Neural cell (in vitro differentiated cells): ENCODE results near the gene KRTAP10-3. TPM values are rescaled to one million over a fixed set of nuclear protein-coding genes. Genes with fewer than 3 reads are reported as not detected.
"Not testable (repeated sequence)": the region's sequence is repeated elsewhere in the genome, so short reads cannot be mapped to it uniquely, and the experiment has no call there.

Experiments used
- H2AFZ ChIP-seq: fragments of 200-600, 300-800 bp; sonication (generic), shearing (Covaris generic); 2 replicates; pipeline ENCODE4 v1.6.0; 2014; ENCODE audit warnings: low read depth, mild to moderate bottlenecking, antibody characterized with exemption, low read length, moderate library complexity
- H3F3A ChIP-seq: fragments of 200-600 bp; shearing (Covaris generic); 2 replicates; pipeline ENCODE4 v1.6.1; 2016; ENCODE audit warnings: mild to moderate bottlenecking, moderate library complexity, mixed read lengths, antibody characterized with exemption, low read length; ENCODE audit not compliant: insufficient read depth, poor library complexity, severe bottlenecking
- H3K27ac ChIP-seq: fragments of 200-600, 300-800 bp; sonication (generic), shearing (Covaris generic); 2 replicates; pipeline ENCODE4 v1.5.1; 2014; ENCODE audit warnings: mild to moderate bottlenecking, low read length, moderate library complexity
- H3K27me3 ChIP-seq: fragments of 300-800, 200-600 bp; sonication (generic), shearing (Covaris generic); 2 replicates; pipeline ENCODE4 v1.6.0; 2014; ENCODE audit warnings: mild to moderate bottlenecking, low read depth, low read length, moderate library complexity; ENCODE audit not compliant: insufficient read depth
- H3K36me3 ChIP-seq: fragments of 300-800, 200-600 bp; sonication (generic), shearing (Covaris generic); 2 replicates; pipeline ENCODE4 v1.5.1; 2014; ENCODE audit warnings: mild to moderate bottlenecking, antibody characterized with exemption, low read length, moderate library complexity; ENCODE audit not compliant: insufficient read depth
- H3K4me2 ChIP-seq: fragments of 300-800, 200-600 bp; sonication (generic), shearing (Covaris generic); 2 replicates; pipeline ENCODE4 v1.6.0; 2014; ENCODE audit warnings: mild to moderate bottlenecking, low read length
- H3K4me3 ChIP-seq: fragments of 300-800, 200-600 bp; sonication (generic), shearing (Covaris generic); 2 replicates; pipeline ENCODE4 v1.5.1; 2014; ENCODE audit warnings: mild to moderate bottlenecking, low read length, moderate library complexity
- H3K79me2 ChIP-seq: fragments of 200-600 bp; shearing (Covaris generic); replicated peaks from 2 replicates; pipeline ENCODE4 v1.6.0; 2014; ENCODE audit warnings: mild to moderate bottlenecking, low read length, moderate library complexity; ENCODE audit not compliant: insufficient read depth
- H3K9ac ChIP-seq: fragments of 300-800, 200-600 bp; sonication (generic), shearing (Covaris generic); 2 replicates; pipeline ENCODE4 v1.6.1; 2016; ENCODE audit warnings: mild to moderate bottlenecking, low read length, mixed read lengths
- H3K9me2 ChIP-seq: fragments of 200-600 bp; shearing (Covaris generic); 2 replicates; pipeline ENCODE4 v1.6.1; 2016; ENCODE audit warnings: mild to moderate bottlenecking, low read length, mixed read lengths; ENCODE audit not compliant: insufficient read depth
- H3K9me3 ChIP-seq: fragments of 200-600, 300-800 bp; sonication (generic), shearing (Covaris generic); 2 replicates; pipeline ENCODE4 v1.6.1; 2016; ENCODE audit warnings: mild to moderate bottlenecking, mixed run types, low read length, moderate library complexity, mixed read lengths
- H4K20me1 ChIP-seq: fragments of 200-600 bp; shearing (Covaris generic); 2 replicates; pipeline ENCODE4 v1.6.1; 2016; ENCODE audit warnings: mild to moderate bottlenecking, mixed run types; ENCODE audit not compliant: insufficient read depth
- EP300 ChIP-seq: fragments of 450-650 bp; conservative IDR thresholded peaks from 2 replicates; pipeline ENCODE4 v1.6.1; 2014; ENCODE audit warnings: antibody characterized with exemption, mild to moderate bottlenecking, moderate library complexity; ENCODE audit not compliant: poor library complexity, severe bottlenecking
- EZH2 ChIP-seq: fragments of 200-600, 300-800 bp; shearing (Covaris generic), sonication (generic); IDR thresholded peaks from 2 replicates; pipeline ENCODE4 v1.6.1; 2014; ENCODE audit warnings: antibody characterized with exemption, low read length, borderline replicate concordance, mild to moderate bottlenecking; ENCODE audit not compliant: insufficient read depth, poor library complexity, severe bottlenecking
- MXI1 ChIP-seq: fragments of 450-650 bp; conservative IDR thresholded peaks from 2 replicates; pipeline ENCODE4 v1.6.1; 2014; ENCODE audit warnings: antibody characterized with exemption, mild to moderate bottlenecking; ENCODE audit not compliant: poor library complexity, severe bottlenecking
- POLR2AphosphoS5 ChIP-seq: IDR thresholded peaks from 2 replicates; pipeline ENCODE4 v1.6.1; 2012
- RAD21 ChIP-seq: fragments of 450-650 bp; conservative IDR thresholded peaks from 2 replicates; pipeline ENCODE4 v1.6.1; 2014; ENCODE audit warnings: antibody characterized with exemption, mild to moderate bottlenecking, moderate library complexity
- SMC3 ChIP-seq: fragments of 450-650 bp; conservative IDR thresholded peaks from 2 replicates; pipeline ENCODE4 v1.6.1; 2014; ENCODE audit warnings: antibody characterized with exemption, mild to moderate bottlenecking, moderate library complexity; ENCODE audit not compliant: poor library complexity
- TAF1 ChIP-seq: IDR thresholded peaks from 2 replicates; pipeline ENCODE4 v1.6.1; 2012; ENCODE audit warnings: low read depth
- polyA plus RNA-seq: library from polyadenylated mRNA; depleted of rRNA; stranded (reverse); fragments of >200 nt; gene quantifications from 2 replicates; pipeline ENCODE4 v1.2.3, GENCODE V29; 2014
- TF ChIP-seq, protein P1 (sequence below): IDR thresholded peaks from 2 replicates; pipeline ENCODE4 v1.6.1; 2012; ENCODE audit warnings: borderline replicate concordance
- TF ChIP-seq, protein P2 (sequence below): fragments of 450-650 bp; IDR thresholded peaks from 2 replicates; pipeline ENCODE4 v1.5.1; 2014; ENCODE audit warnings: antibody characterized with exemption, mild to moderate bottlenecking, moderate library complexity; ENCODE audit not compliant: poor library complexity, severe bottlenecking

Gene KRTAP10-3
- polyA plus RNA-seq, 1 donor from 2014 or later = not detected

DNA sequence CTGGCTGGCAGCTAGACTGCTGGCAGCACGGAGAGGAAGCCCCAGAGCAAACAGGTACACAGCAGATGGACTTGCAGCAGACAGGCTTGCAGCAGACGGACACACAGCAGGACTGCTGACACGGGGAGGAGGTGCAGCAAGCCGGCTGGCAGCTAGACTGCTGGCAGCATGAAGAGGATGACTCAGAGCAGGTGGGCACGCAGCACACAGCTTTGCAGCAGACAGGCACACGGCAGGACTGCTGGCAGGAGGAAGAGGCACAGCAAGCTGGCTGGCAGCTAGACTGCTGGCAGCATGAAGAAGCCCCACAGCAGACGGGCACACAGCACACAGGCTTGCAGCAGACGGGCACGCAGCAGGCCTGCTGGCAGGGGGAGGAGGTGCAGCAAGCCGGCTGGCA, 7.8 kb downstream of the KRTAP10-3 start:
- Histone ChIP-seq H2AFZ (no peak overlapping the region), H4K20me1 (no peaks in the 10 kb centered on the region), H3K79me2 (no peaks in the 10 kb centered on the region), H3K9me2 (no peaks in the 10 kb centered on the region), H3K9me3 (no peaks in the 10 kb centered on the region), H3K4me2 (no peak overlapping the region), H3K9ac (no peak overlapping the region), H3F3A (no peaks in the 10 kb centered on the region), H3K27me3 (no peaks in the 10 kb centered on the region), H3K4me3 (no peak overlapping the region), H3K27ac (no peak overlapping the region), H3K36me3 (no peaks in the 10 kb centered on the region)
- TF ChIP-seq POLR2AphosphoS5 = no peak
- no peak for TF ChIP-seq TAF1
- TF ChIP-seq MXI1 = no peak
- TF ChIP-seq RAD21 = no peak
- TF ChIP-seq, protein P1, sequence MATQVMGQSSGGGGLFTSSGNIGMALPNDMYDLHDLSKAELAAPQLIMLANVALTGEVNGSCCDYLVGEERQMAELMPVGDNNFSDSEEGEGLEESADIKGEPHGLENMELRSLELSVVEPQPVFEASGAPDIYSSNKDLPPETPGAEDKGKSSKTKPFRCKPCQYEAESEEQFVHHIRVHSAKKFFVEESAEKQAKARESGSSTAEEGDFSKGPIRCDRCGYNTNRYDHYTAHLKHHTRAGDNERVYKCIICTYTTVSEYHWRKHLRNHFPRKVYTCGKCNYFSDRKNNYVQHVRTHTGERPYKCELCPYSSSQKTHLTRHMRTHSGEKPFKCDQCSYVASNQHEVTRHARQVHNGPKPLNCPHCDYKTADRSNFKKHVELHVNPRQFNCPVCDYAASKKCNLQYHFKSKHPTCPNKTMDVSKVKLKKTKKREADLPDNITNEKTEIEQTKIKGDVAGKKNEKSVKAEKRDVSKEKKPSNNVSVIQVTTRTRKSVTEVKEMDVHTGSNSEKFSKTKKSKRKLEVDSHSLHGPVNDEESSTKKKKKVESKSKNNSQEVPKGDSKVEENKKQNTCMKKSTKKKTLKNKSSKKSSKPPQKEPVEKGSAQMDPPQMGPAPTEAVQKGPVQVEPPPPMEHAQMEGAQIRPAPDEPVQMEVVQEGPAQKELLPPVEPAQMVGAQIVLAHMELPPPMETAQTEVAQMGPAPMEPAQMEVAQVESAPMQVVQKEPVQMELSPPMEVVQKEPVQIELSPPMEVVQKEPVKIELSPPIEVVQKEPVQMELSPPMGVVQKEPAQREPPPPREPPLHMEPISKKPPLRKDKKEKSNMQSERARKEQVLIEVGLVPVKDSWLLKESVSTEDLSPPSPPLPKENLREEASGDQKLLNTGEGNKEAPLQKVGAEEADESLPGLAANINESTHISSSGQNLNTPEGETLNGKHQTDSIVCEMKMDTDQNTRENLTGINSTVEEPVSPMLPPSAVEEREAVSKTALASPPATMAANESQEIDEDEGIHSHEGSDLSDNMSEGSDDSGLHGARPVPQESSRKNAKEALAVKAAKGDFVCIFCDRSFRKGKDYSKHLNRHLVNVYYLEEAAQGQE = no peak
- TF ChIP-seq, protein P2, sequence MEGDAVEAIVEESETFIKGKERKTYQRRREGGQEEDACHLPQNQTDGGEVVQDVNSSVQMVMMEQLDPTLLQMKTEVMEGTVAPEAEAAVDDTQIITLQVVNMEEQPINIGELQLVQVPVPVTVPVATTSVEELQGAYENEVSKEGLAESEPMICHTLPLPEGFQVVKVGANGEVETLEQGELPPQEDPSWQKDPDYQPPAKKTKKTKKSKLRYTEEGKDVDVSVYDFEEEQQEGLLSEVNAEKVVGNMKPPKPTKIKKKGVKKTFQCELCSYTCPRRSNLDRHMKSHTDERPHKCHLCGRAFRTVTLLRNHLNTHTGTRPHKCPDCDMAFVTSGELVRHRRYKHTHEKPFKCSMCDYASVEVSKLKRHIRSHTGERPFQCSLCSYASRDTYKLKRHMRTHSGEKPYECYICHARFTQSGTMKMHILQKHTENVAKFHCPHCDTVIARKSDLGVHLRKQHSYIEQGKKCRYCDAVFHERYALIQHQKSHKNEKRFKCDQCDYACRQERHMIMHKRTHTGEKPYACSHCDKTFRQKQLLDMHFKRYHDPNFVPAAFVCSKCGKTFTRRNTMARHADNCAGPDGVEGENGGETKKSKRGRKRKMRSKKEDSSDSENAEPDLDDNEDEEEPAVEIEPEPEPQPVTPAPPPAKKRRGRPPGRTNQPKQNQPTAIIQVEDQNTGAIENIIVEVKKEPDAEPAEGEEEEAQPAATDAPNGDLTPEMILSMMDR = no peak
- TF ChIP-seq EZH2 = no peak
- TF ChIP-seq SMC3 = no peak
- no peak for TF ChIP-seq EP300

DNA sequence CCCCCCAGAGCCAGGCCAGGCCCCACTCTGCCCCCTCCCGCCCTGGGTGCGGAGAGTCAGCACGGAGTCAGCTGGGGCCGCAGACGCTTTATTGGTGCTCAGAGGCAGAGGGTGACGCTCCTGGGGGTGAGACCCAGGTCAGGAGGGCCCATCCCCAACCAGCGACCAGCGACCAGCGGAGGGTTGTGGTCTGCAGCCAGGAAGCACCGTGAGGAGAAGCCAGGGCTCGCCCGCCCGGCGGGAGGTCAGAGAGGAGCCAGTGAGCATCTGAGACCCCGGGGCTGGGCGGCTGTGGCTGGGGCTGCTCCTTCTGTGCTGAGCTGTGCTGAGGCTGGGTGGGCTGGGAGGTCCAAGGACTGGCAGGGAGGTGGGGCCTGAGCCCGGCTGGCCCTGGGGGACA, 8.3 kb downstream of the KRTAP10-3 start:
- H3K27ac ChIP-seq, H3K4me2 ChIP-seq, H3K9me3 ChIP-seq, H3K4me3 ChIP-seq, H3F3A ChIP-seq, H3K27me3 ChIP-seq, H2AFZ ChIP-seq, H3K36me3 ChIP-seq, H4K20me1 ChIP-seq, H3K9me2 ChIP-seq, H3K9ac ChIP-seq, H3K79me2 ChIP-seq: not testable (repeated sequence)

- H3K4me3 ChIP-seq = no peak overlapping the region
- H3K9me2 ChIP-seq = no peaks in the 10 kb centered on the region
- no peak overlapping the region for H3K27ac ChIP-seq
- no peaks in the 10 kb centered on the region for H3K79me2 ChIP-seq
- H3K9ac ChIP-seq = no peak overlapping the region
- H2AFZ ChIP-seq = no peak overlapping the region
- TF ChIP-seq EP300 (no peak), EZH2 (no peak), MXI1 (no peak), RAD21 (no peak)
- no peaks in the 10 kb centered on the region for H3K9me3 ChIP-seq
- H3K36me3 ChIP-seq = no peaks in the 10 kb centered on the region
- H3K4me2 ChIP-seq = no peak overlapping the region
- H3K27me3 ChIP-seq = no peaks in the 10 kb centered on the region
- H3F3A ChIP-seq = no peaks in the 10 kb centered on the region
- no peaks in the 10 kb centered on the region for H4K20me1 ChIP-seq
Observed at GRCh38 chr21:44549525-44550211, 8.9 kb downstream of the KRTAP10-3 start.
